SH-SY5Y (cell line): ENCODE measurements around the gene BCO2.

ENCODE experiments used
- GATA2 ChIP-seq: IDR thresholded peaks from 2 replicates; pipeline ENCODE4 v1.6.1; 2011; ENCODE audit warnings: mild to moderate bottlenecking, low read depth, low read length
- GATA3 ChIP-seq: IDR thresholded peaks from 2 replicates; pipeline ENCODE4 v1.6.1; 2011; ENCODE audit warnings: low read depth, mild to moderate bottlenecking, low read length, moderate library complexity

BCO2 gene

DNA sequence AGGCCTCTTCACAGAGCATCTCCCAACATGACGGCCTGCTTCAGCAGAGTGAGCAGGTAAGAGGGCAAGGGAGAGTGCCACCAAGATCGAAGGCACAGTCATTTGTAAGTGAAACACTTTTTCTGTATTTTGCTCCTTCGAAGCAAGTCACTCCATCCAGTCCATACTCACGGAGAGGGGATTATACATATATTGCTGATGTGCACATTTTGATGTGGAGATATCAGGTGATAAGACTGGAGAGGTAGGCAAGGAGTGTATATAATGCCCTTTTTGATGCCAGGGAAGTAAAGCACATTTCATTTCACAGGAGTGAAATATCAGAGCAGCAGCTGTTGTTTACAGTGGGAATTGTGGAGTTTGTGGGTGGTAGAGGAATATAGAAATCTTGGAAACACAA, 62.1 kb downstream of the BCO2 start:
- no peak for TF ChIP-seq GATA2
- no peak for TF ChIP-seq GATA3

DNA sequence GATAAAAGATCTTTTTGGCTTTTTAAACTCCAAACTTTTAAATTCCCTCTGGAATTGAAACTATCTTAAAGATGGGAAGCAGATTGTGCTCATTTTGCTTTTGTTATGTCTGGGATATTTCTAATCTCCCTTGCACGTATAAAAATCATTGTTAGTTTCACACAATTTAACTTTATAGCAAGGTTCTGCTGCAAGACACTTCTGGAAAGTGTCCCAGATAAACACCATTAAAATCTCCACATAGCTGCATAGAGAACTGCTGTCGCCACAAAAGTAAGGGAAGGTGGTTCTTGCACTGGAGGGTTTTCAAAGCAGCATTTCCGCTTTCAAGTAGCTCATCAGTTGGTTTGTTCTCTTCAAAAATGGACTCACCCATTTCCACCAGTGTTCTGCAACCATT, 62.7 kb downstream of the BCO2 start:
- no peak for TF ChIP-seq GATA2
- TF ChIP-seq GATA3: no peak

DNA sequence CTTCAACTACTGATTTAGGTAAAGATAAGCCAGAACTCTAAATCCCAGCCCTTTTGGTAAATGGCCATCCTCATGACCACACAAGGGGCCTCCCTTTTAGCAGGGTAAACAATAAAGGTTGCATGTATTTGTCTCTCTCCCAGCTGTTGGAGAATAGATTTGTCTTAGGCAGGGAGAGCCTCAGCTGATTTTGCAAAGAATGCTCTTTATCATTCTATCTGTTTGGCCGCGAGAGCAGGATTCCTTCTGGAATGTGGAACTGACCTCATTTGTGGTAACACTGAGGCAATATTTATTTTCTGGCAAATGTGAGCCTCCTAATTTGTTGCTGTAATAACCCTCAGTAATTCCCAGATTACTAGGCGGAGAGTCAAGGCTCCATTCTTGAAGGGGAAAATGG, 66.2 kb downstream of the BCO2 start:
- TF ChIP-seq GATA2 (no peak), GATA3 (no peak)

DNA sequence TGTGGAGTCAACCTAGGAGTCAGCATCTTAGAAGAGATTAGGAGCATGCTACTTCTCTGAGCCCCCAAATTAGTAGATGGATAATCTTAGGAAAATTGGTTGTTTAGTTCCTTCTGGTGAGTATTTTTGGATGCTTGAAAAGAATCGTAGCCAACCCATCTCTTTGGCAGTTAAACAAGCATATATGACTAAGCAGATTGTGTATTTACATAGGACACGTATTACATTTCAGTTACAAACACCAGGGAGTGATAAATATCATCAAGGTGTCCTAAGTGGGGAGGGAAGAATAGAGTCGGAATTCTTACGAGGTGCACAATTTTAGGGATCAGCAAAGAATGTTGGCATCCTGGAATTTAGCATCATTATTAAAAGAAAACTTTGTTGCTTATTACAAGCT, 71.9 kb downstream of the BCO2 start:
- TF ChIP-seq GATA3 (no peak), GATA2 (no peak)

DNA sequence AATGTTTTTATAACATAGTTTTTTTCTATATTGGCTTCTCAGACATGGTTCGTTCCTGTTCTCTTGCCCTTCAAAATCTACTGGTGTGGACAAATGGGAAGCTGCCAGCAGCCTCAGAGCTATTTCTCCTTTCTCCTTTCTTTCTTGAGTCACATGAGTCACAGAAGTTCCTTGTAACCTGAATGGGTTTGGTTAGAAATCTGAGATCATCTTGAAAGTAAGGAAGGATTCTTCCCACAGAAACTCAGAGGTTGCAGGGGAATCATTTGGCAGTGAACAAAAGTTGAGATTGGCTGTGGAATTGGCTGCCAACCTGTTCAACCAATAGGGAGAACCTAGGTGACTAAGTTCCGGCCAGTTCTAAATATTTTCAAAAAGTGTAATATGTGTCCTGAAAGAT, 72.9 kb downstream of the BCO2 start:
- TF ChIP-seq GATA2 (no peak), GATA3 (no peak)

DNA sequence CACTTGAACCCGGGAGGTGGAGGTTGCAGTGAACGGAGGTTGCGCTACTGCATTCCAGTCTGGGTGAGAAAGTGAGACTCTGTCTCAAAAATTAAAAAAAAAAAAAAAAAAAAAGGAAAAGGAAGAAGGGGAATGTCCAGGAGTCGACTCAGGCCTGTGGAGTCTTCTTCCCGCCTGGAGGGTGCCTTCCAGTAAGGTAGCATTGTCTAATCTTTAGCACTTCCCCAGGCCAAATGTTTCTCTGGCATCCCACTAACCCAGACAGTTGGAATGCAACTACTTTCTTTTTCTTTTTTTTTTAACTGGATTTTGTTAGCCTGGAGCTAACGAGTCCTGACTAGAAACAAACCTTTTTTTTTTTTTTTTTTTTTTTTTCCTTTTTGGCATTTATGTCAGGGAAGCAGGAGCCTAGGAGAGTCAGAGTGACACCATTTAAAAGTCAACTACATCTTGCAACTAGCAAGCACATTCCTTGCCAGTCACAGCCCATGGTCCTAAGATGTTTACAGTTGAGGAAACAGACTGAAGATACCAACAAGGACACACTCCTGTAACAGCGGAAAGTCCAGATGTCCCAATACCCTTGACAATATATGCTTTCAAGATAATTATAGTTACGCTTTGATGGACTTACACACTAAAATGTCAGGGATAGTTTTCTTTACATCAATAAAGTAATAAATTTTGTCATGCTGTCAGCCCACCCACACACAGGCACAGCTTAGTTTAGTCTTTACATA, 74.7 kb downstream of the BCO2 start:
- no peak for TF ChIP-seq GATA2
- TF ChIP-seq GATA3: no peak

DNA sequence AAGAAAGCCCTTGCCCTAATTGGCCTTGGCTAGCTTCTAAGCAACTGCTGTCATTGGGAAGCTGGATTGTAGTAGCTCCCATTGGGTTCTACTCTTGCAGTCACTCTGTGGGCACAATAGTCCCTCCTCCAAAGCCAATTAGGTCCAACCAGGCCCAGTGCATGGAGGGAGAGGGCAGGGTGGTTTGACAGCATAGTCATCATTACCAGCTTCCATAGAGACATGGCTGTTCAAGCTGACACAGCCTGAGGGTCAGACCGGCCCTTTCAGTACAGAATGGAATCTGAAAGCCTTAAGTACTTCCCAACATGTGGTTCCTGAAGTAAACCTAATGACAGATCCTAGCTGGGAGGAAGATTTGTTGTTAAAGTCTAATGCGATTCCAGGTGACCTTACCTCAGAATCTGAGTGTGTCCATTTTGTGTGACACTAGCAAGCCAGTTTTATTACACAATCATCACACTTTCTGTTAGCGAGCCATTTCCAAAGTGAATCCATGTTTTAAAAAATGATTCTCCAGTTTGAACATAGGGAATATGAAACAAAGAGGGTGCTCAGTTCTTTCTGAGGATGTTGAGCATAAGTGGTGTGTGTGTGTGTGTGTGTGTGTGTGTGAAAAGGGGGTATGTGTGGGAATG, 78.4 kb downstream of the BCO2 start:
- TF ChIP-seq GATA3 (no peak), GATA2 (no peak)

DNA sequence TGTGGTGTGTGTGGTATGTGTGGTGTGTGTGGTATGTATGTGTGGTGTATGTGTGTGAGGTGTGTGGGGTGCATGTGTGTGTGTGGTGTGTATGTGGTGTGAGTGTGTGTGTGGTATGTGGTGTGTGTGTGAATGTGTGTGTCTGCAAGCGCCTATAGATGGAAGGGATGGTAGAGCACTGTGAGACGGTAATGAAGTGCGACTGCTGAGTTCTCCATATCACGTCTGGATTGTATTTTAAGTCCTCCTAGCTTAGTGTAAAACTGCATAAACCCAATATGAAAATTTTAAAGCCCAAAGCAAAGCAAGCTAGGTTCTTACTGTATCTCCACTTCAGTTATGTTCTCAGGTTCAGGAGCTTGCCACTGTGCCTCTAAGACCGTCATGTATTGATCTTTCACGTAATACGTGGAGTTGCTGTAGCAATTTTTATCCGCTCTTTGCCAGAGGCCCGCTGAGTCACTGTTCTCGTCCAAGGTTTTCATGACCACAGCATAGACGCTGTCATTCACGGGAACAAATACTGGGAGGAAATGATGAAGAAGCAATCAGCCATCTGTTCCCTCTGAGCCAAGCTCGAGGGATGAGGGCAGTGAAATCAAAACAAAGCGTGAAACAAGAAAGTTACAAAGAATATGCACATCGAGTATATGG, 79.9 kb downstream of the BCO2 start:
- TF ChIP-seq GATA3: no peak
- TF ChIP-seq GATA2: no peak

DNA sequence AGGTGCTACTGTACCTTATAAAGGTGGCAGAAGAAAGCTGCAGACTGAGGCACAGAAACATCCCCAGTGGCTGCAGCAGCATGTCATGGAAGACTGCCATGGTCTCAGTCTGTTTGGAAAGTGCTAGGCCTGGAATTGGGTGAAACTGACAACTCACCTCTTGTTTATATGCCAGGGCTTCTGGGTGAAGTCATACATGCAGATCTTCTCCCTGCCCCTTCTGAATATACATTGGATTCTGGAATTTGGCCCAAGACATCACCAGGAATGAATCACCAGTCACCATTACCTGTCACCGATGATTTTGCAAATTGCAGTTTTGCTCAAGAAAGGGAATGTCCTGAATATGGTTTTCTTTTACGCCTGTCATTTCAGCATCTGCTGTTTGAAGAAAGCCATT, 85.2 kb downstream of the BCO2 start, which contains the start of gene PLET1:
TSS of gene PLET1 (minus strand) at position 371 of the 400 bp plus-strand sequence. CDS start at position 100, 271 bp downstream.
- TF ChIP-seq GATA3: no peak

DNA sequence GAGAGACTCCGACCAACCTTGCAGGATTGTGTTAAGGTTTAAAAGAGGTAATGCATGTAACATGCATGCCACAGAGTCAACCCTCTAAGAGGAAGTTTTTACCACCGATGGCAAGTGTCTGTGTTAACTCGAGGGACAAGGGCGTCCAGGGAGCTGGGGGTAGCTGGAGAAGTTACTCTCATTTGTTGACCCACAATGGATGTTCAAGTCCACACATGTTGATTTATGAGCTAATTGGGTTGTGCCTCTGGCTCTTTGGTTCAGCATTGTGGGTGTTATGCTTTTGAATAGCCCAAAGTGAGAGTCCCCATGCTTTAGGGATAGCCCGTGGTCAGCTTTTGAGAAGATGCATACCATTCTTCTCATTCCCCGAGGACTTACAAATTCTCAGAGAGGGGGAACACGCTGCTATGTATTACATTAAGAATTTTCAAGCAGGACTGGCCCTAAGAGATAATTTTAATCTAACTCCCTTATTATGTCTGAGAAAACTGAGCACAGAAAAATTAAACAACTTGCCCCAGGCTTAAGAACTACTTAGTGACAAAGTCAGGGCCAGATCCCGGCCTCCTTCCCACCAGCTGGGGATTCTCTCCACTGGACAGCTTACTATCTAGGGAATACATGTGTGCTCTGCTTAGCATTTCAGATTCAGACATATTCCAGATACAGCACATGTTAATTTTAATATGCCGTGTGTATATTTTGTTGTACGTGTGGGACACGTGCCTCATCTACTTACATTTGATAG, 90.5 kb downstream of the BCO2 start:
- TF ChIP-seq GATA3 (peak; percentile 67), GATA2 (peak; percentile 86)

DNA sequence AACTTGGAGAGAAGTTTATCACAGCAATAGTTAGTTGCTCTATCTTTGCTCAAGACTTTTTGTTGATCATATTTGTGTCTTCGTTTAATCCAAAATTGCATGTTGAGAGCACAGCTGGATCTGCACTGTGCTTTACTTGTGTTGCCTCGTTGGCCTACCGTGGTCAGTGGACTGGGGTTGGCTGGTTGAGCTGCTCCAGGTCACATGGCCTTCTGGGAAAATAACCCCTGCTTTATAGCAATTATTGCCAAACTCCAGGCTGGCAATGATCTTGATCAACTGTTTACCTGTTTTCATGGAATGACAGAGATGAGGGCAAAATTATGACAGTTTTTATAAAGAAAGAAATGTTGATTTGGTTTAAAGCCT, 91.1 kb downstream of the BCO2 start:
- no peak for TF ChIP-seq GATA2
- no peak for TF ChIP-seq GATA3

DNA sequence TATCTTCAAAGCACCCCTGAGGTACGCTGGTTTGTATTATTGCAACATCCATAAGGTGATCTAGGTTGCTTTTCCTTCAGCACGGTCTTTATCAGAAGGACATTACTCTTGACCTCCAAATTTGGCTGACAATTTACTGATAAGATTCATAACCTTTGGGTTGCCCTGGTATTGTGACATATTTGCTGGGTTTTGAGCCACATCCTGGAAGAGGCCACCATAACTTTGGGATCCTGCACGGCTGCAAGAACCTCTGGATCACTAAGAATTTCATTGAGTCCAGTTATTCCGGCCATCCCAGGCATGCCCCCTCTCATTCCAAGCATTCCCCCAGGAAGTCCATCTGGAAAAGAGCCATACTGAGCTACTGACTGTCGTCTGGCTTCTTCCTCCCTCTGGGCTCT, 91.9 kb downstream of the BCO2 start:
- TF ChIP-seq GATA3 (no peak), GATA2 (no peak)

DNA sequence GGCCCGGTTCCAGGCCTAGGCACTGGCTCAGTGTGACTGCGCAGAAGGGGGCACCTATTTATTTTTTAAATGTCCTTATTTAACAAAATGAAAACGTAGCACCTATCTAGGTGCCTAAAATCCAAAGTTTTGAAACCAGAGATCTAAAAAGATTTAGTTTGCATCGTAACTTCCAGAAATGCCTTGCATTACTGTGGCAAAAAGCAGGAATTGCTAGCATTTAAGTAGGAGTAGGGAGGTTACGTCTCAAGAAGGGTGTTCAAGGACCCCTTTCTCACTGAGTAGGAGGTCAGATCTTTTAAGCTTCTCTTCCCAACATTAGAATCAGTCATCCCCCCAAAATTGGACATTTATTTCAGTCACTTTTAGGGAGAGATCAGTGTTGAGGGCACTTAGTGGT, 93.1 kb downstream of the BCO2 start:
- TF ChIP-seq GATA2 (no peak), GATA3 (no peak)
